ELR (cell line): Measurements from ENCODE around the gene MEIS1.
A peak's percentile ranks its signal among the peaks of the same experiment; 100 is the strongest.
"Not testable (repeated sequence)": the region's sequence is repeated elsewhere in the genome, so short reads cannot be mapped to it uniquely, and the experiment has no call there.

Experiments
- DNase-seq: peaks from one replicate; pipeline ENCODE4 v3.0.0-alpha.2; 2015; ENCODE audit warnings: low read depth

Gene MEIS1

GRCh38 chr2:66467718-66468117 lies 32.8 kb downstream of the MEIS1 start:
- no peak for DNase-seq

GRCh38 chr2:66469214-66469902 lies 34.4 kb downstream of the MEIS1 start:
- DNase-seq: no peak

GRCh38 chr2:66470199-66470598 lies 35.3 kb downstream of the MEIS1 start:
- DNase-seq: no peak

- DNase-seq: no peak
Observed at GRCh38 chr2:66472225-66472843, 37.4 kb downstream of the MEIS1 start.

GRCh38 chr2:66477135-66477842 lies 42.4 kb downstream of the MEIS1 start:
- DNase-seq: peak; percentile 15

GRCh38 chr2:66478299-66478698 lies 43.4 kb downstream of the MEIS1 start:
- DNase-seq: no peak

- DNase-seq: no peak
Observed at GRCh38 chr2:66478731-66479316, 43.9 kb downstream of the MEIS1 start.

- DNase-seq: peak; percentile 82
Observed at GRCh38 chr2:66481100-66481549, 46.2 kb downstream of the MEIS1 start.

GRCh38 chr2:66485252-66485651 lies 50.3 kb downstream of the MEIS1 start:
- DNase-seq: not testable (repeated sequence)

GRCh38 chr2:66488946-66489345 lies 54.0 kb downstream of the MEIS1 start:
- DNase-seq: no peak

GRCh38 chr2:66489436-66489835 lies 54.5 kb downstream of the MEIS1 start:
- DNase-seq: no peak

GRCh38 chr2:66490588-66491001 lies 55.7 kb downstream of the MEIS1 start:
- DNase-seq: peak; percentile 46

- DNase-seq: peak; percentile 93
Observed at GRCh38 chr2:66494708-66495107, 59.8 kb downstream of the MEIS1 start.

- peak; percentile 94 for DNase-seq
Observed at GRCh38 chr2:66495788-66496640, 61.1 kb downstream of the MEIS1 start.

GRCh38 chr2:66496670-66497420 lies 61.9 kb downstream of the MEIS1 start:
- no peak for DNase-seq

- no peak for DNase-seq
Observed at GRCh38 chr2:66497431-66498288, 62.7 kb downstream of the MEIS1 start.

GRCh38 chr2:66498289-66498975 lies 63.5 kb downstream of the MEIS1 start:
- DNase-seq: no peak

GRCh38 chr2:66501267-66501666 lies 66.3 kb downstream of the MEIS1 start:
- DNase-seq: no peak

GRCh38 chr2:66506265-66506664 lies 71.3 kb downstream of the MEIS1 start:
- DNase-seq: no peak
